ENCODE measurements around the gene UBE2E2. TPM values are rescaled to one million over a fixed set of nuclear protein-coding genes. Genes with fewer than 3 reads are reported as not detected.

Gene UBE2E2
- total RNA-seq, 3 donors from 2014 or later = 31.5 to 96.2 (median 59.7) TPM

- no peak for DNase-seq (ENCODE audit: low spot score in 2 of 2)
- Histone ChIP-seq H3K4me1 (no peaks in the 10 kb centered on the region), H3K4me3 (no peak overlapping the region), H3K9me3 (no peaks in the 10 kb centered on the region), H3K27ac (no peak overlapping the region), H3K27me3 (no peaks in the 10 kb centered on the region), H3K36me3 (no peaks in the 10 kb centered on the region)
- TF ChIP-seq, protein P1, sequence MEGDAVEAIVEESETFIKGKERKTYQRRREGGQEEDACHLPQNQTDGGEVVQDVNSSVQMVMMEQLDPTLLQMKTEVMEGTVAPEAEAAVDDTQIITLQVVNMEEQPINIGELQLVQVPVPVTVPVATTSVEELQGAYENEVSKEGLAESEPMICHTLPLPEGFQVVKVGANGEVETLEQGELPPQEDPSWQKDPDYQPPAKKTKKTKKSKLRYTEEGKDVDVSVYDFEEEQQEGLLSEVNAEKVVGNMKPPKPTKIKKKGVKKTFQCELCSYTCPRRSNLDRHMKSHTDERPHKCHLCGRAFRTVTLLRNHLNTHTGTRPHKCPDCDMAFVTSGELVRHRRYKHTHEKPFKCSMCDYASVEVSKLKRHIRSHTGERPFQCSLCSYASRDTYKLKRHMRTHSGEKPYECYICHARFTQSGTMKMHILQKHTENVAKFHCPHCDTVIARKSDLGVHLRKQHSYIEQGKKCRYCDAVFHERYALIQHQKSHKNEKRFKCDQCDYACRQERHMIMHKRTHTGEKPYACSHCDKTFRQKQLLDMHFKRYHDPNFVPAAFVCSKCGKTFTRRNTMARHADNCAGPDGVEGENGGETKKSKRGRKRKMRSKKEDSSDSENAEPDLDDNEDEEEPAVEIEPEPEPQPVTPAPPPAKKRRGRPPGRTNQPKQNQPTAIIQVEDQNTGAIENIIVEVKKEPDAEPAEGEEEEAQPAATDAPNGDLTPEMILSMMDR (IDR thresholded peaks at IDR 0.05) = no peak
- no peak for TF ChIP-seq POLR2A (IDR thresholded peaks at IDR 0.05)
- TF ChIP-seq POLR2AphosphoS5 (IDR thresholded peaks at IDR 0.05) = no peak
- intact Hi-C loops (cut with DNase I; ENCODE audit: low total_unique reads) = no loop called here
Measured at GRCh38 chr3:23253214-23253613, 50.1 kb downstream of the UBE2E2 start.

- H3K9me3 ChIP-seq = no peaks in the 10 kb centered on the region
- intact Hi-C loops (cut with DNase I; ENCODE audit: low total_unique reads) = no loop called here
- TF ChIP-seq, protein P1 (IDR thresholded peaks at IDR 0.05) = no peak
- TF ChIP-seq POLR2AphosphoS5 (IDR thresholded peaks at IDR 0.05) (no peak), POLR2A (IDR thresholded peaks at IDR 0.05) (no peak)
- H3K36me3 ChIP-seq = no peaks in the 10 kb centered on the region
- no peaks in the 10 kb centered on the region for H3K4me1 ChIP-seq
- H3K4me3 ChIP-seq = no peak overlapping the region
- no peaks in the 10 kb centered on the region for H3K27me3 ChIP-seq
- H3K27ac ChIP-seq = no peak overlapping the region
- DNase-seq (ENCODE audit: low spot score in 2 of 2) = no peak
Measured at GRCh38 chr3:23254282-23254681, 51.2 kb downstream of the UBE2E2 start.

- TF ChIP-seq, protein P1 (IDR thresholded peaks at IDR 0.05) = no peak
- TF ChIP-seq POLR2AphosphoS5 (IDR thresholded peaks at IDR 0.05) = no peak
- no peak for TF ChIP-seq POLR2A (IDR thresholded peaks at IDR 0.05)
- no peak for DNase-seq (ENCODE audit: low spot score in 2 of 2)
- Histone ChIP-seq H3K27me3 (no peaks in the 10 kb centered on the region), H3K4me1 (no peaks in the 10 kb centered on the region), H3K27ac (no peak overlapping the region), H3K4me3 (no peak overlapping the region), H3K36me3 (no peaks in the 10 kb centered on the region), H3K9me3 (no peaks in the 10 kb centered on the region)
- intact Hi-C loops (cut with DNase I; ENCODE audit: low total_unique reads) = no loop called here
Measured at GRCh38 chr3:23254835-23255234, 51.7 kb downstream of the UBE2E2 start.

DNA sequence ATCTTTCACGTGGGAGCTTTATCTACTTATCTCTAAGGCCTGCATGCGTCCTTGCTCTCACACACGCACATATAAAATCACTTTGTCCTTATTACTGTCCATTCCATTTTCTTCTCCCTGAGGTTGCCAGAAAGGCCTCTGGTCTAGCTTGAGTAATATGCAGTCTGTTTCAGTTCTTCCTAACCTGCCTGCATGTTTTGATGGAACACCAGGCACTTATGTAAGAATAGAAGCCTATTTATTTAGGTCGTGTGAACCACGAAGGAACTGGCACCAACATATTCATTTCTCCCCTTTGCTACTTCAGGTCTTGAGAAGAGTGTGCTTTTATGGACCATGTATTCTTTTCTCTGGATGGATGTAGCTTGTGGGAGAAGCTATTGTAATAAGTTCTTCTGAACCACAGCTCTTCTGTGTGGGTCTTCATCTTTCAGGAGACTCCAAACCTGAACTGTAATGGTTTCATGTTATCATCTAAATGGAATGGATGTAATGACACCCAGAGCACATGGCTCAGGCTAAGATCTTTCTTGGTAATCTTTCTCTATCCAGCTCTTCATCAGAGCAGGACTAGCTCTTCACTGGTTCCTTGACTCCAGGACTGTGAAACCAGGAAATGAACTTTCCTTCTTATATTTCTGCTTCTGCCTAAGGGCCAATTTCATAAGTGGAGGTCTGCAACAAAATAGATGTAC is 53.8 kb downstream of the UBE2E2 start:
- Histone ChIP-seq H3K27ac (no peak overlapping the region), H3K4me3 (no peak overlapping the region), H3K27me3 (no peaks in the 10 kb centered on the region), H3K36me3 (no peaks in the 10 kb centered on the region), H3K4me1 (no peaks in the 10 kb centered on the region), H3K9me3 (no peaks in the 10 kb centered on the region)
- DNase-seq (ENCODE audit: low spot score in 2 of 2) = no peak
- TF ChIP-seq, protein P1 (IDR thresholded peaks at IDR 0.05) = no peak
- no peak for TF ChIP-seq POLR2AphosphoS5 (IDR thresholded peaks at IDR 0.05)
- TF ChIP-seq POLR2A (IDR thresholded peaks at IDR 0.05) = no peak
- intact Hi-C loops (cut with DNase I; ENCODE audit: low total_unique reads) = no loop called here

GRCh38 chr3:23258110-23258509 is 55.0 kb downstream of the UBE2E2 start:
- no peak for DNase-seq (ENCODE audit: low spot score in 2 of 2)
- no peaks in the 10 kb centered on the region for H3K4me1 ChIP-seq
- intact Hi-C loops (cut with DNase I; ENCODE audit: low total_unique reads) = no loop called here
- no peak overlapping the region for H3K4me3 ChIP-seq
- no peaks in the 10 kb centered on the region for H3K27me3 ChIP-seq
- H3K36me3 ChIP-seq = no peaks in the 10 kb centered on the region
- H3K9me3 ChIP-seq = no peaks in the 10 kb centered on the region
- TF ChIP-seq, protein P1 (IDR thresholded peaks at IDR 0.05) = no peak
- no peak for TF ChIP-seq POLR2A (IDR thresholded peaks at IDR 0.05)
- no peak for TF ChIP-seq POLR2AphosphoS5 (IDR thresholded peaks at IDR 0.05)
- H3K27ac ChIP-seq = no peak overlapping the region
